HG02610 (cell line): ENCODE measurements around the gene AP2B1.

Experiments
- ATAC-seq: cut with Tn5 transposase; IDR thresholded peaks from one replicate; pipeline ENCODE4 v1.9.1; 2021; ENCODE audit warnings: mild to moderate bottlenecking, moderate library complexity; ENCODE audit not compliant: unreplicated experiment

The AP2B1 gene

GRCh38 chr17:35726127-35726952 is 139.2 kb downstream of the AP2B1 start:
- no peak for ATAC-seq

- no peak for ATAC-seq
Measured at GRCh38 chr17:35726953-35727460, 139.9 kb downstream of the AP2B1 start.

- ATAC-seq = no peak
Measured at GRCh38 chr17:35727635-35728034, 140.5 kb downstream of the AP2B1 start.

GRCh38 chr17:35728551-35728950 is 141.4 kb downstream of the AP2B1 start:
- ATAC-seq = no peak

GRCh38 chr17:35729405-35729833 is 142.3 kb downstream of the AP2B1 start:
- ATAC-seq = no peak

- no peak for ATAC-seq
Measured at GRCh38 chr17:35730400-35731005, 143.4 kb downstream of the AP2B1 start.

- no peak for ATAC-seq
Measured at GRCh38 chr17:35731239-35731916, 144.3 kb downstream of the AP2B1 start, which contains the start of gene RASL10B. Gene RASL10B (plus strand): TSS chr17:35731639. CDS start chr17:35735185, 3,546 bp downstream.

GRCh38 chr17:35731917-35732805 is 145.0 kb downstream of the AP2B1 start:
- ATAC-seq = no peak

- no peak for ATAC-seq
Measured at GRCh38 chr17:35732806-35733136, 145.6 kb downstream of the AP2B1 start.

- ATAC-seq = no peak
Measured at GRCh38 chr17:35733366-35733765, 146.2 kb downstream of the AP2B1 start.

GRCh38 chr17:35734396-35734795 is 147.3 kb downstream of the AP2B1 start:
- ATAC-seq = no peak

GRCh38 chr17:35735036-35735805 is 148.1 kb downstream of the AP2B1 start:
- ATAC-seq = no peak

- no peak for ATAC-seq
Measured at GRCh38 chr17:35736236-35736635, 149.1 kb downstream of the AP2B1 start.

- no peak for ATAC-seq
Measured at GRCh38 chr17:35738519-35739133, 151.5 kb downstream of the AP2B1 start.

GRCh38 chr17:35740216-35740615 is 153.1 kb downstream of the AP2B1 start:
- ATAC-seq = no peak

- no peak for ATAC-seq
Measured at GRCh38 chr17:35740997-35741931, 154.1 kb downstream of the AP2B1 start.

- no peak for ATAC-seq
Measured at GRCh38 chr17:35742496-35742895, 155.4 kb downstream of the AP2B1 start.

GRCh38 chr17:35742896-35743477 is 155.9 kb downstream of the AP2B1 start:
- no peak for ATAC-seq
